GM23338 (cell line): Measurements from ENCODE around the gene KLF4.
"Not testable (repeated sequence)": the region's sequence is repeated elsewhere in the genome, so short reads cannot be mapped to it uniquely, and the experiment has no call there.

Experiments used
- CREB1 ChIP-seq: fragments of 250-450 bp; sonication (Bioruptor Pico); IDR thresholded peaks from 2 replicates; pipeline ENCODE4 v1.5.0; 2020; ENCODE audit warnings: low read depth, mild to moderate bottlenecking, moderate library complexity
- EZH2 ChIP-seq: fragments of 200-600 bp; sonication (generic); IDR thresholded peaks from one replicate; pipeline ENCODE4 v1.8.0; 2017; ENCODE audit warnings: antibody characterized with exemption, mild to moderate bottlenecking, low read depth; ENCODE audit not compliant: unreplicated experiment
- EZH2phosphoT487 ChIP-seq: fragments of 200-600 bp; sonication (generic); IDR thresholded peaks from one replicate; pipeline ENCODE4 v1.8.1; 2018; ENCODE audit warnings: antibody characterized with exemption; ENCODE audit not compliant: unreplicated experiment
- JUNB ChIP-seq: IDR thresholded peaks from one replicate; pipeline ENCODE4 v1.6.1; 2016; ENCODE audit warnings: antibody characterized with exemption; ENCODE audit not compliant: unreplicated experiment
- NANOG ChIP-seq: IDR thresholded peaks from 2 replicates; pipeline ENCODE4 v1.6.1; 2016; ENCODE audit warnings: antibody characterized with exemption, borderline replicate concordance
- POLR2AphosphoS5 ChIP-seq: IDR thresholded peaks from 2 replicates; pipeline ENCODE4 v1.6.1; 2016; ENCODE audit warnings: antibody characterized with exemption, low read depth
- STAT1 ChIP-seq: IDR thresholded peaks from one replicate; pipeline ENCODE4 v1.6.1; 2016; ENCODE audit warnings: antibody characterized with exemption; ENCODE audit not compliant: unreplicated experiment
- ZNF114 ChIP-seq: fragments of 250-450 bp; sonication (Bioruptor Pico); IDR thresholded peaks from 2 replicates; pipeline ENCODE4 v1.5.0; 2020; ENCODE audit warnings: mild to moderate bottlenecking, moderate library complexity
- ZNF331 ChIP-seq: fragments of 250-450 bp; sonication (Bioruptor Pico); IDR thresholded peaks from 2 replicates; pipeline ENCODE4 v1.5.0; 2020; ENCODE audit warnings: low read depth, mild to moderate bottlenecking, moderate library complexity
- TF ChIP-seq, protein P1 (sequence below), 2 experiments: fragments of 200-600 bp in 1 of 2; sonication (generic) in 1 of 2; conservative IDR thresholded peaks; 2 replicates each; pipeline versions ENCODE4 v1.5.1 to v1.6.1; 2016 to 2017; ENCODE audit warnings: antibody characterized with exemption in 2 of 2, low read depth in 2 of 2, mild to moderate bottlenecking in 2 of 2, moderate library complexity in 1 of 2
- TF ChIP-seq, protein P2 (sequence below): IDR thresholded peaks from 2 replicates; pipeline ENCODE4 v1.6.1; 2016; ENCODE audit warnings: antibody characterized with exemption
- TF ChIP-seq, protein P3 (sequence below): IDR thresholded peaks from one replicate; pipeline ENCODE4 v1.6.1; 2018; ENCODE audit warnings: antibody characterized with exemption; ENCODE audit not compliant: unreplicated experiment
- TF ChIP-seq, protein P4 (sequence below): fragments of 250-450 bp; sonication (Bioruptor Pico); IDR thresholded peaks from 2 replicates; pipeline ENCODE4 v1.5.0; 2020; ENCODE audit warnings: mild to moderate bottlenecking, moderate library complexity

DNA sequence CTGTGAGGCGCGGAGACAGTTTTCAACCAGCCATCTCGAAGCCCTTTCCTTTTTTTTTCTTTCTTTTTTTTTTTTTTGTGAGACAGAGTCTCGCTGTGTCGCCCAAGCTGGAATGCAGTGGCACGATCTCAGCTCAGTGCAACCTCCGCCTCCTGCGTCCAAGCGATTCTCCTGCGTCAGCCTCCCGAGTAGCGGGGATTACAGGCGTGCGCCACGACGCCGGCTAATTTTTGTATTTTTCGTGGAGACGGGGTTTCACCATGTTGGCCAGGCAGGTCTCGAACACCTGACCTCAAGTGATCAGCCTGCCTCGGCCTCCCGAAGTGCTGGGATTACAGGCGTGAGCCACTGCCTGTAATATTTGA lies 1.0 kb upstream of the KLF4 start:
- TF ChIP-seq, protein P1, sequence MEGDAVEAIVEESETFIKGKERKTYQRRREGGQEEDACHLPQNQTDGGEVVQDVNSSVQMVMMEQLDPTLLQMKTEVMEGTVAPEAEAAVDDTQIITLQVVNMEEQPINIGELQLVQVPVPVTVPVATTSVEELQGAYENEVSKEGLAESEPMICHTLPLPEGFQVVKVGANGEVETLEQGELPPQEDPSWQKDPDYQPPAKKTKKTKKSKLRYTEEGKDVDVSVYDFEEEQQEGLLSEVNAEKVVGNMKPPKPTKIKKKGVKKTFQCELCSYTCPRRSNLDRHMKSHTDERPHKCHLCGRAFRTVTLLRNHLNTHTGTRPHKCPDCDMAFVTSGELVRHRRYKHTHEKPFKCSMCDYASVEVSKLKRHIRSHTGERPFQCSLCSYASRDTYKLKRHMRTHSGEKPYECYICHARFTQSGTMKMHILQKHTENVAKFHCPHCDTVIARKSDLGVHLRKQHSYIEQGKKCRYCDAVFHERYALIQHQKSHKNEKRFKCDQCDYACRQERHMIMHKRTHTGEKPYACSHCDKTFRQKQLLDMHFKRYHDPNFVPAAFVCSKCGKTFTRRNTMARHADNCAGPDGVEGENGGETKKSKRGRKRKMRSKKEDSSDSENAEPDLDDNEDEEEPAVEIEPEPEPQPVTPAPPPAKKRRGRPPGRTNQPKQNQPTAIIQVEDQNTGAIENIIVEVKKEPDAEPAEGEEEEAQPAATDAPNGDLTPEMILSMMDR (conservative IDR thresholded peaks at IDR 0.05; ENCODE audit: low read depth in 2 of 2), result not testable (repeated sequence)
- not testable (repeated sequence) for TF ChIP-seq CREB1 (CRISPR knock-in tag); EZH2; POLR2AphosphoS5; STAT1; EZH2phosphoT487; ZNF331 (CRISPR knock-in tag); JUNB; NANOG; ZNF114 (CRISPR knock-in tag)
- TF ChIP-seq, protein P2, sequence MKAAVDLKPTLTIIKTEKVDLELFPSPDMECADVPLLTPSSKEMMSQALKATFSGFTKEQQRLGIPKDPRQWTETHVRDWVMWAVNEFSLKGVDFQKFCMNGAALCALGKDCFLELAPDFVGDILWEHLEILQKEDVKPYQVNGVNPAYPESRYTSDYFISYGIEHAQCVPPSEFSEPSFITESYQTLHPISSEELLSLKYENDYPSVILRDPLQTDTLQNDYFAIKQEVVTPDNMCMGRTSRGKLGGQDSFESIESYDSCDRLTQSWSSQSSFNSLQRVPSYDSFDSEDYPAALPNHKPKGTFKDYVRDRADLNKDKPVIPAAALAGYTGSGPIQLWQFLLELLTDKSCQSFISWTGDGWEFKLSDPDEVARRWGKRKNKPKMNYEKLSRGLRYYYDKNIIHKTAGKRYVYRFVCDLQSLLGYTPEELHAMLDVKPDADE, result not testable (repeated sequence)
- TF ChIP-seq, protein P3, sequence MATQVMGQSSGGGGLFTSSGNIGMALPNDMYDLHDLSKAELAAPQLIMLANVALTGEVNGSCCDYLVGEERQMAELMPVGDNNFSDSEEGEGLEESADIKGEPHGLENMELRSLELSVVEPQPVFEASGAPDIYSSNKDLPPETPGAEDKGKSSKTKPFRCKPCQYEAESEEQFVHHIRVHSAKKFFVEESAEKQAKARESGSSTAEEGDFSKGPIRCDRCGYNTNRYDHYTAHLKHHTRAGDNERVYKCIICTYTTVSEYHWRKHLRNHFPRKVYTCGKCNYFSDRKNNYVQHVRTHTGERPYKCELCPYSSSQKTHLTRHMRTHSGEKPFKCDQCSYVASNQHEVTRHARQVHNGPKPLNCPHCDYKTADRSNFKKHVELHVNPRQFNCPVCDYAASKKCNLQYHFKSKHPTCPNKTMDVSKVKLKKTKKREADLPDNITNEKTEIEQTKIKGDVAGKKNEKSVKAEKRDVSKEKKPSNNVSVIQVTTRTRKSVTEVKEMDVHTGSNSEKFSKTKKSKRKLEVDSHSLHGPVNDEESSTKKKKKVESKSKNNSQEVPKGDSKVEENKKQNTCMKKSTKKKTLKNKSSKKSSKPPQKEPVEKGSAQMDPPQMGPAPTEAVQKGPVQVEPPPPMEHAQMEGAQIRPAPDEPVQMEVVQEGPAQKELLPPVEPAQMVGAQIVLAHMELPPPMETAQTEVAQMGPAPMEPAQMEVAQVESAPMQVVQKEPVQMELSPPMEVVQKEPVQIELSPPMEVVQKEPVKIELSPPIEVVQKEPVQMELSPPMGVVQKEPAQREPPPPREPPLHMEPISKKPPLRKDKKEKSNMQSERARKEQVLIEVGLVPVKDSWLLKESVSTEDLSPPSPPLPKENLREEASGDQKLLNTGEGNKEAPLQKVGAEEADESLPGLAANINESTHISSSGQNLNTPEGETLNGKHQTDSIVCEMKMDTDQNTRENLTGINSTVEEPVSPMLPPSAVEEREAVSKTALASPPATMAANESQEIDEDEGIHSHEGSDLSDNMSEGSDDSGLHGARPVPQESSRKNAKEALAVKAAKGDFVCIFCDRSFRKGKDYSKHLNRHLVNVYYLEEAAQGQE, result not testable (repeated sequence)
- TF ChIP-seq, protein P4, sequence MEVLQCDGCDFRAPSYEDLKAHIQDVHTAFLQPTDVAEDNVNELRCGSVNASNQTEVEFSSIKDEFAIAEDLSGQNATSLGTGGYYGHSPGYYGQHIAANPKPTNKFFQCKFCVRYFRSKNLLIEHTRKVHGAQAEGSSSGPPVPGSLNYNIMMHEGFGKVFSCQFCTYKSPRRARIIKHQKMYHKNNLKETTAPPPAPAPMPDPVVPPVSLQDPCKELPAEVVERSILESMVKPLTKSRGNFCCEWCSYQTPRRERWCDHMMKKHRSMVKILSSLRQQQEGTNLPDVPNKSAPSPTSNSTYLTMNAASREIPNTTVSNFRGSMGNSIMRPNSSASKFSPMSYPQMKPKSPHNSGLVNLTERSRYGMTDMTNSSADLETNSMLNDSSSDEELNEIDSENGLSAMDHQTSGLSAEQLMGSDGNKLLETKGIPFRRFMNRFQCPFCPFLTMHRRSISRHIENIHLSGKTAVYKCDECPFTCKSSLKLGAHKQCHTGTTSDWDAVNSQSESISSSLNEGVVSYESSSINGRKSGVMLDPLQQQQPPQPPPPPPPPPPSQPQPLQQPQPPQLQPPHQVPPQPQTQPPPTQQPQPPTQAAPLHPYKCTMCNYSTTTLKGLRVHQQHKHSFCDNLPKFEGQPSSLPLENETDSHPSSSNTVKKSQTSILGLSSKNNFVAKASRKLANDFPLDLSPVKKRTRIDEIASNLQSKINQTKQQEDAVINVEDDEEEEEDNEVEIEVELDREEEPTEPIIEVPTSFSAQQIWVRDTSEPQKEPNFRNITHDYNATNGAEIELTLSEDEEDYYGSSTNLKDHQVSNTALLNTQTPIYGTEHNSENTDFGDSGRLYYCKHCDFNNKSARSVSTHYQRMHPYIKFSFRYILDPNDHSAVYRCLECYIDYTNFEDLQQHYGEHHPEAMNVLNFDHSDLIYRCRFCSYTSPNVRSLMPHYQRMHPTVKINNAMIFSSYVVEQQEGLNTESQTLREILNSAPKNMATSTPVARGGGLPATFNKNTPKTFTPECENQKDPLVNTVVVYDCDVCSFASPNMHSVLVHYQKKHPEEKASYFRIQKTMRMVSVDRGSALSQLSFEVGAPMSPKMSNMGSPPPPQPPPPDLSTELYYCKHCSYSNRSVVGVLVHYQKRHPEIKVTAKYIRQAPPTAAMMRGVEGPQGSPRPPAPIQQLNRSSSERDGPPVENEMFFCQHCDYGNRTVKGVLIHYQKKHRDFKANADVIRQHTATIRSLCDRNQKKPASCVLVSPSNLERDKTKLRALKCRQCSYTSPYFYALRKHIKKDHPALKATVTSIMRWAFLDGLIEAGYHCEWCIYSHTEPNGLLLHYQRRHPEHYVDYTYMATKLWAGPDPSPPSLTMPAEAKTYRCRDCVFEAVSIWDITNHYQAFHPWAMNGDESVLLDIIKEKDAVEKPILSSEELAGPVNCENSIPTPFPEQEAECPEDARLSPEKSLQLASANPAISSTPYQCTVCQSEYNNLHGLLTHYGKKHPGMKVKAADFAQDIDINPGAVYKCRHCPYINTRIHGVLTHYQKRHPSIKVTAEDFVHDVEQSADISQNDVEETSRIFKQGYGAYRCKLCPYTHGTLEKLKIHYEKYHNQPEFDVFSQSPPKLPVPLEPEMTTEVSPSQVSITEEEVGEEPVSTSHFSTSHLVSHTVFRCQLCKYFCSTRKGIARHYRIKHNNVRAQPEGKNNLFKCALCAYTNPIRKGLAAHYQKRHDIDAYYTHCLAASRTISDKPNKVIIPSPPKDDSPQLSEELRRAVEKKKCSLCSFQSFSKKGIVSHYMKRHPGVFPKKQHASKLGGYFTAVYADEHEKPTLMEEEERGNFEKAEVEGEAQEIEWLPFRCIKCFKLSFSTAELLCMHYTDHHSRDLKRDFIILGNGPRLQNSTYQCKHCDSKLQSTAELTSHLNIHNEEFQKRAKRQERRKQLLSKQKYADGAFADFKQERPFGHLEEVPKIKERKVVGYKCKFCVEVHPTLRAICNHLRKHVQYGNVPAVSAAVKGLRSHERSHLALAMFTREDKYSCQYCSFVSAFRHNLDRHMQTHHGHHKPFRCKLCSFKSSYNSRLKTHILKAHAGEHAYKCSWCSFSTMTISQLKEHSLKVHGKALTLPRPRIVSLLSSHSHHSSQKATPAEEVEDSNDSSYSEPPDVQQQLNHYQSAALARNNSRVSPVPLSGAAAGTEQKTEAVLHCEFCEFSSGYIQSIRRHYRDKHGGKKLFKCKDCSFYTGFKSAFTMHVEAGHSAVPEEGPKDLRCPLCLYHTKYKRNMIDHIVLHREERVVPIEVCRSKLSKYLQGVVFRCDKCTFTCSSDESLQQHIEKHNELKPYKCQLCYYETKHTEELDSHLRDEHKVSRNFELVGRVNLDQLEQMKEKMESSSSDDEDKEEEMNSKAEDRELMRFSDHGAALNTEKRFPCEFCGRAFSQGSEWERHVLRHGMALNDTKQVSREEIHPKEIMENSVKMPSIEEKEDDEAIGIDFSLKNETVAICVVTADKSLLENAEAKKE (CRISPR knock-in tag), result not testable (repeated sequence)
